ENCODE data around the gene STAT5B. TPM values are rescaled to one million over a fixed set of nuclear protein-coding genes. Genes with fewer than 3 reads are reported as not detected.
"Not testable (repeated sequence)": the region's sequence is repeated elsewhere in the genome, so short reads cannot be mapped to it uniquely, and the experiment has no call there.

STAT5B gene
- polyA plus RNA-seq, 1 donor = 54.4 TPM

DNA sequence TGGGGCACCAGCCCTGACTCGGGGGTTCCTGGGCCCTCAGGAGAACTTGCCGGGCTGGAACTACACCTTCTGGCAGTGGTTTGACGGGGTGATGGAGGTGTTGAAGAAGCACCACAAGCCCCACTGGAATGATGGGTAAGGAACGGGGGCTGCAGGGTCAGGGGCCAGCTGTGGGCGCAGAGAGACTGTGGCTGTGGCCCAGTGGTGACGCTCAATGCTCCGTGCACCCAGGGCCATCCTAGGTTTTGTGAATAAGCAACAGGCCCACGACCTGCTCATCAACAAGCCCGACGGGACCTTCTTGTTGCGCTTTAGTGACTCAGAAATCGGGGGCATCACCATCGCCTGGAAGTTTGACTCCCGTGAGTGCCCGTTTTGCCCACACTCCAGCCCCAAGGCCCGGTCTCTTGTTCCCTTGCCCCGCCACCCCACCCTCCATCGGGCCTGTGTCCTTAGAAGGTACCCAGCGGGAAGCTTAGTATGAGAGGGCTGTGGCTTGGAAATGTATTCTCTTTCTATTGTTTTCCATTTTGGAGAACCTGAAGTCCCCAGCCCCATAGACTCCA is 31.3 kb upstream of the STAT5B start:
- DNase-seq = no peak

- no peak for DNase-seq
Observed at GRCh38 chr17:42306385-42306667, 30.1 kb upstream of the STAT5B start.

DNA sequence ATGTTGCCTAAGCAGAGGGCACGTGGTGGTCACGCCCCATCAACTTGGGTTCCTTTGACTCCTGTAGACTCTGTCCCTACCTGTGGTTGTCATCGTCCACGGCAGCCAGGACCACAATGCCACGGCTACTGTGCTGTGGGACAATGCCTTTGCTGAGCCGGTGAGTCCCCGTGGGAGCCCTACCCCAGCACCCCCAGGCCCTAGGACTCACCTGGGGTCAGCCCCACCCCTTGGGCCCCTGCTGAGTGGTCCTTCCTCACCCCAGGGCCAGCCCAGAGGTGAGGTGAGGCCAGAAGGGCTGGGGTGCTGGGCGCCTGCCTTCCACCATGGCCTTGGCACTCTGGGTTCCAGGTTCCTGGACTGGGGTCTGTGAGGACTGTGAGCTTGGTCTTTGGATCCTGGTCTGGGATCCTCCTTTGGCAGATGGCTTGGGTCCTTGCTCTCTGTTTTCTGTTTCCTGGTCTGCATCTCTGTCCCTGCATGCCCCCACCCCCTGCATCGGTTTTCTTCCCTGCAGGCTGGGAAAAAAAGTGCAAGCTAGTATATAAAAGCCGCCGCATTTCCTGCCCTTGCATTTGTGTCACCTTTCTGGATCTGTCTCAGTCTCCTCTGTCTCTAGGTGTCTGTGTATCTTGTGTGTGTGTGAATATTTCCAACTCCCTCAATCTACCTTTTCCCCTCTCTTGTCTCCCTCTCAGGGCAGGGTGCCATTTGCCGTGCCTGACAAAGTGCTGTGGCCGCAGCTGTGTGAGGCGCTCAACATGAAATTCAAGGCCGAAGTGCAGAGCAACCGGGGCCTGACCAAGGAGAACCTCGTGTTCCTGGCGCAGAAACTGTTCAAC is 29.6 kb upstream of the STAT5B start:
- DNase-seq = no peak

GRCh38 chr17:42305031-42305330 is 28.8 kb upstream of the STAT5B start:
- DNase-seq = not testable (repeated sequence)

- no peak for DNase-seq
Observed at GRCh38 chr17:42304187-42305030, 28.2 kb upstream of the STAT5B start.

DNA sequence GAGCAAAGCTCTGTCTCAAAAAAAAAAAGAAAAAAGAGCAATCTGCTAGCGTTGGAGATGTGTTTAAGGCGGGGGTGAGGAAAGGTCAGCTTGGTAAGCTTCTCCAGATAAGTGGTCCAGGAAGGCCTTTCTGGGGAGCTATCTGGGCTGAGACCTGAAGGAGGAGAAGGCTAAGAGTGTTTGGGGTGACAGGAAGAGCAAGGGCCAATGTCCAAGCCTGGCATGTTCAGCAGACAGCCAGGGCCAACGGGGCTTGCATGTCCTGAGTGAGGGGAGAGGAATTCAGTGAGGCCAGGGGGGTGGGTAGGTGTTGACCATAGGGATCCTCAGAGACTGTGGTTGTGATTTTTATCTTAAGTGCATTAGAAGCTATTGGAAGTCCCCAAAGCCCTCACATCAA is 27.5 kb upstream of the STAT5B start:
- no peak for DNase-seq

DNA sequence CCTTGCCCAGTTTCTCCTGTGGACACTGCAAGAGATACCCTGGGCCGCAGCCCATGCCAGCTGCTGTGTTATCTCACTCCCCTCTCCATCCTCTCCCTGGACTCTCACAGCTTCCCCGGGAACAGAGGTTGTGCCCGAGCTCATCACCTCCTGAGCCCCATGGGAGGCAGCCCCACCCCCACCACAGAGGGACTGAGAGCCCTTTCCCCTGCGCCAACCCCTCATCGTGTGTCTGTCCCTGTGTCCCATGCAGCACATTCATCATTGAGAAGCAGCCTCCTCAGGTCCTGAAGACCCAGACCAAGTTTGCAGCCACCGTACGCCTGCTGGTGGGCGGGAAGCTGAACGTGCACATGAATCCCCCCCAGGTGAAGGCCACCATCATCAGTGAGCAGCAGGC is 24.8 kb upstream of the STAT5B start:
- no peak for DNase-seq

GRCh38 chr17:42299913-42300312 is 23.7 kb upstream of the STAT5B start:
- DNase-seq = not testable (repeated sequence)

- DNase-seq = not testable (repeated sequence)
Observed at GRCh38 chr17:42299361-42299760, 23.2 kb upstream of the STAT5B start.

DNA sequence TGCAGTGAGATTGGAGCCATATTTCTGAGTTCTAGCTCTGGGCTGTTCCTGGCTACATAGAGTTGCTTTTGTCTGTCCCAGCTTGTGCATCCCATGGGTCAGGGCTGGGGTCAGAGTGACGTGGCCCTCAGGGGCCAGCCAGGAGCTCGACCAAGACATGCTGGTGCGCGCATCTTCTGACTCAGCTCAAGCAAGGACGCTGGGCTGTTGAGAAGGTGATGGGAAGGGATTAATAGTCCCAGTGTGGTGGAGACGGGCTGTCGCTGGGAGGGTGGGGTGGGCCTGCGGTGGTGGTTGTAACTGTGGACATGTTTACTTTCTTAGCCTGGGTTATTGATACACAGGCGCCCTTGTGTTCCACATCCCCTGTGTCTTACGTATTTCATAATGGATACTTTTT is 21.6 kb upstream of the STAT5B start:
- DNase-seq = not testable (repeated sequence)

DNA sequence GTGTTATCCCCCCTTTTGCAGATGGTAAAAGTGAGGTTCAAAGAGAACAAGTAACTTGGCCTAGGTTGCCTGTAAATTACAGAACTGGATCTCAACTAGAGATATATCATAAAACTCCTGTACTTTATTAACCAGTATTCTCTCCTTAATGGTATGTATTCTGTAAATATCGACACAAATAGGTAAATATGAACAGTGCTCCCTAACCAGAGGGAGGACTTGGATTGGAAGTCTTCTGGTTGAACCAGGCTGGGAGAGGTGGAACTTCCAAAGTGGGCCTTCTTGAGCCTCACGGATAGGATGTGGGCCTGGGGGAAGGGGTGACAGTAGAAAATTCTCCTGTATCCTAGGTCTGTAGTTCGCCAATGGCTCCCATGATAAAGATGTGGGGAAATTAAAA is 19.8 kb upstream of the STAT5B start:
- DNase-seq = no peak

- DNase-seq = no peak
Observed at GRCh38 chr17:42294469-42295398, 18.5 kb upstream of the STAT5B start.

DNA sequence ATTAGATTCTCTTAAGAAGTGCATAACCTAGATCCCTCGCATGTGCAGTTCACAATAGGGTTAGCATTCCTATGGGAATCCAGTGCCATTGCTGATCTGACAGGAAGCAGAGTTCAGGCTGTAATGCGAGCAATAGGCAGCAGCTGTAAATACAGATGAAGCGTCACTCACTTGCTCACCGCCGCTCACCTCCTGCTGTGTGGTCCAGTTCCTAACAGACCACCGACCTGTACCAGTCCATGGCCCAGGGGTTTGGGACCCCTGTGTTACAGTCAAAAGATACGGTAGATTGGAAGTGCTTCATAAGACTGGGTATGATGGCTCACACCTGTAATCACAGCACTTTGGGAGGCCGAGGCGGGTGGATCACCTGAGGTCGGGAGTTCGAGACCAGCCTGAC is 14.9 kb upstream of the STAT5B start:
- no peak for DNase-seq

- no peak for DNase-seq
Observed at GRCh38 chr17:42290577-42290976, 14.4 kb upstream of the STAT5B start.

DNA sequence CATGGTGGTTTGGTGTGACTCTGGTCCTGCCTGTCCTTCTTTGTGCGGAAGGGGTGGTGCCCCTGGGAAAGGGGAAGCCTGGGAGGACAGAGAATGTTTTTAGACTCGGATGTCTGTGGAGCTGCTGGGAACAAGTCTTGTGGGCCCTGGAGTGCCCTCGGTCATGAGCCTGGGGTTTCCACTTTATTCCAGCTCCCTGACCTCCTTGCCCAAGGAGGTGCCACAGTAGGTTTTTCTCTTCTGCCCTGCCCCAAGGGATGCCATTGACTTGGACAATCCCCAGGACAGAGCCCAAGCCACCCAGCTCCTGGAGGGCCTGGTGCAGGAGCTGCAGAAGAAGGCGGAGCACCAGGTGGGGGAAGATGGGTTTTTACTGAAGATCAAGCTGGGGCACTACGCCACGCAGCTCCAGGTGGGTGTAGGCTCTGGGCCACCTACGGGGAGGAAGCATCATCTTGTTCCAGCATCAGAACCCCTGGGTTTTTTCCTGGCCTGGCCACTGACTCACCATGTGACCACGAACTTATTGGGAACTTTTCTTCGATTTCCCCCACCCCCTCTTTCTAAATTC is 13.5 kb upstream of the STAT5B start:
- DNase-seq = no peak

GRCh38 chr17:42288803-42289610 is 12.8 kb upstream of the STAT5B start:
- DNase-seq = no peak

DNA sequence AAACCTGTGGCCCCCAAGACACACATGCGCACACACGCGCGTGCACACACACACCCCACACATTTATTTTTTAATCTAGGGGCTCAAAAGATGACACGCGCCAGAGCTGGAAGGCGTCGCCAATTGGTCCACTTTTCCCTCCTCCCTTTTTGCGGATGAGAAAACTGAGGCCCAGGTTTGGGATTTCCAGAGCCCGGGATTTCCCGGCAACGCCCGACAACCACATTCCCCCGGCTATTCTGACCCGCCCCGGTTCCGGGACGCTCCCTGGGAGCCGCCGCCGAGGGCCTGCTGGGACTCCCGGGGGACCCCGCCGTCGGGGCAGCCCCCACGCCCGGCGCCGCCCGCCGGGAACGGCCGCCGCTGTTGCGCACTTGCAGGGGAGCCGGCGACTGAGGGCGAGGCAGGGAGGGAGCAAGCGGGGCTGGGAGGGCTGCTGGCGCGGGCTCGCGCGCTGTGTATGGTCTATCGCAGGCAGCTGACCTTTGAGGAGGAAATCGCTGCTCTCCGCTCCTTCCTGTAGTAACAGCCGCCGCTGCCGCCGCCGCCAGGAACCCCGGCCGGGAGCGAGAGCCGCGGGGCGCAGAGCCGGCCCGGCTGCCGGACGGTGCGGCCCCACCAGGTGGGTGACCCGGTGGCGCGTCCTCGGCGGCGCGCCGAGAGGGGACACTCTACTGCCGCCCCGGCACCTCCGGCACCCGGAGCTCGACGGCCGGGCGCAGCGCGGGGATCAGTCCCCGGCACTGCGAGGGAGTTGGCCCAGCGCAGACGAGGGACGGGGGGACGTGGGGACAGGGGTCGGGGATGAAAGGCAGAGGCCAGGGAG is 12.0 kb upstream of the STAT5B start, which contains the start of gene STAT5A:
STAT5A (plus strand) TSS at position 522 of the 826 bp plus-strand sequence. CDS start 914 bp downstream, outside the sequence.
- DNase-seq = peak; percentile 73

- DNase-seq = no peak
Observed at GRCh38 chr17:42287305-42287976, 11.2 kb upstream of the STAT5B start.
